HG02642 (cell line): ENCODE measurements around the gene KHDRBS1.
"Not testable (repeated sequence)": the region's sequence is repeated elsewhere in the genome, so short reads cannot be mapped to it uniquely, and the experiment has no call there.

Source experiments
- ATAC-seq: cut with Tn5 transposase; IDR thresholded peaks from one replicate; pipeline ENCODE4 v1.9.1; 2021; ENCODE audit warnings: mild to moderate bottlenecking; ENCODE audit not compliant: unreplicated experiment, poor library complexity

KHDRBS1 gene

DNA sequence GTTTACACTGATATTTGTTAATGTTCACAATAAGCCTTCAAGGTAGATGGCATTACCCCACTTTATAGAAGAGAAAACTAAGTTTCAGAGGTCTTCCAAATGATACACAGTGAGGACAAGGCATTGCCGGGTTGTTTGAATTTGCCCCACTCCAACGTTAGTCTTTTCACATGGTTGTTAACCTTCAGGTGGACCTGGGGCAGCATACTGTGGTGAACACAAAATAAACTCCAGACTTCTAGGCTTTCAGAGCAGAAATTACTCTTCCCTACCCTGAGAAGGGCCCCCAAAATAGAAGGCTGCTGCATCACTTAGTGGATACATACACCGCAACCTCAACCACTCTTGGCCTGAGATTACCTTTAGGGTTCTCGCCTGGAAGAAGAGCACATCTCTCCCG lies 3.4 kb upstream of the KHDRBS1 start:
- no peak for ATAC-seq

DNA sequence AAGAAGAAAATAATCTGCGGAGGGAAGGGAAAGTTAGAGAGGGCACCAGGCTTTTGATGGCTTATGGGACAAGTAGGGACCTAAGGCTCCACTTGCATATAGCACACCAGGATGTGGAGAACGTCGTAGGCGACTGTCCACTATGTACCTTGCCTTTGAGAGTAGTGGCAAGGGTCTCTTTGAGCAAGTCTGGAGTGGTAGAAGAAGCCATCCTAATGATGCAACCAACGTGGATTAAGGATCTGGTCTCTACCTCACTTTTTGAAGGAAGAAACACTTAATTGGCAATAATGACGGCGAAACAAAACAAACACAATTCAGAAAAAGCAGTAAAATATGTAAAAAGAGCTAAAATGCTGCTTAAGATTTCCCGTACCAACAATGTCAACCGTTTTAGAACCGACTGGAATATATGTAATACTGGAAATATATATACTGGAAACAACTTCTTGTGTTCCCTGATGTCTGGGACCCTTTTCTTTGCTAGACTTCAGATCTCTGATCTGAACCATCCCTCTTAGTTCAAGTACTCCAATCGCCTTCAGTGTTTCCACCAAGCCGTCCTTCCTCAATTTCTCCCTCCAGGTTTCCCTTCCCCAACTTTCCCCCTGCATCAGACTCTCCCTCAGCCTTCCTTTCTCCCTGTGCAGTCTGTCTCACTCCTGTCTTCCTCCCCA lies 821 bp upstream of the KHDRBS1 start:
- no peak for ATAC-seq

DNA sequence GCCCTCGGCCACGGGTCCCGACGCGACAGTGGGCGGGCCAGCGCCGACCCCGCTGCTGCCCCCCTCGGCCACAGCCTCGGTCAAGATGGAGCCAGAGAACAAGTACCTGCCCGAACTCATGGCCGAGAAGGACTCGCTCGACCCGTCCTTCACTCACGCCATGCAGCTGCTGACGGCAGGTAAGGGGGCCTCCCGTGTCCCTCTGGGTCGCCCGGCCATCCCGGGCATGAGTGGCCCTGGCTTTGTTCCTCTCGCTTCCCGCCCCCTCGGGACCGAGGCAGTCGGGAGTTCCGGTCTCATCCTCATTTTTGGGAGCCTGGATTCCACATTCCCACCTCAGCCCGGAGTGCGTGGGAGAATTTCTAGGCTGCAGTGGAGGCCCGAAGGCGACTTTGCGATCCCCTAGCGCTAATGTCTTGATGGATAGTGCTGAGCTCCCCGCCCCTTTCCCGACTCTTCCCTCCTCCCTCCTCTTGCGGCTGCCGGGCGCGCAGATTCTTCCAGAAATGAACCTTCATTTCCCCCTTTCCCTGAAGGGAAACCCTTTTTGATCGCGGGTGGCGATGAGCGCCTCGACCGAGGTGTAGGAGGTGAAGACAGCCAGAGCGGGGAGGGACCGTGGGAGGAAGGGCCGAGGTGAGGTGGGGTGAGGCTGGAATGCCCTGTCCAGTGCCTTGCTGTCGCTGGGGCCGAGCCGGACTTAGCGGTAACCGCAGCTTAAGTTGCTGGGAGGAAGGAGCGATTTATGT lies 705 bp downstream of the KHDRBS1 start:
- peak; percentile 33 for ATAC-seq

DNA sequence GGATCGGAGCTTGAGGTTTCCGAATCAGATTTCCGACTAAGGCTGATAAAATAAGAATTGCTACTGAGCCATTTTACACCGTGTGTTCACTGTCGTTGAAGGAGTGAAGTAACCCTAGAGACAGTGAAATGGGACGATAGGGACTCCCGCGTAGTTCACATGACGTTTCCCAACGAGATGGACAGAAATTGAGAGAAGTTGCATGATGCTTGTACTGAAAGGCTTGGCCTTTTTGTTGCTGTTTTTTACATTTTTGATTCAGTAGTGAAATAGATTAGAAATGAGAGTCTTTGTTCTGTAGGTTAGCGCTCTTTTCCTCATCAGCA lies 1.2 kb downstream of the KHDRBS1 start:
- ATAC-seq, result no peak

DNA sequence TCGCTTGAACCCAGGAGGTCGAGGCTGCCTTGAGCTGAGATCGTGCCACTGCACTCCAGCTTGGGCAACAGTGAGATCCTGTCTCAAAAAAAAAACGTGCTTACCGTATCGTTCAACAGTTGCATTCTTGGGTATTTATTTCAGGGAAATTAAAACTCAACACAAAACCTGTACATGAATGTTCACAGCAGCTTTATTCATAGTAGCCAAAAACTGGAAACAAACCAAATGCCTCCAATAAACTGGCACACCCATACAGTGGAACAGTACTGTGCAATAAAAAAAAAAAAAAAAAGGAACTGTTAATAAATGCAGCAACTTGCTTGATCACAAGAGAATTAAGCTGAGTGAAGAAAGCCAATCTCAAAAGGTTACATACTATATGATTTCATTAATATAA lies 6.7 kb downstream of the KHDRBS1 start:
- no peak for ATAC-seq

DNA sequence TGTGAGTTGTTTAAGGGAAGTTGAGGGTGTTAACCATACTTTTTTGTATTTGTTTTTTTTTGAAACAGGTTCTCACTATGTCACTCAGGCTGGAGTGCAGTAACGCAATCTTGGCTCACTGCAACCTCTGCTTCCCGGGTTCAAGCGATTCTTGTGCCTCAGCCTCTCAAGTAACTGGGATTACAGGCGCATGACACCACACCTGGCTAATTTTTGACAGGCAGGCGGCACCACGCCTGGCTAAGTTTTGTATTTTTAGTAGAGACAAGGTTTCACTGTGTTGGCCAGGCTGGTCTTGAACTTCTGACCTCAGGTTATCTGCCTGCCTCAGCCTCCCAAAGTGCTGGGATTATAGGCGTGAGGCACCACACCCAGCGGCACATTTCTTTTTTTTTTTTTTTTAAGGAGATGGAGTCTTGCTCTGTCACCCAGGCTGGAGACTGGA lies 7.9 kb downstream of the KHDRBS1 start:
- ATAC-seq, result not testable (repeated sequence)

DNA sequence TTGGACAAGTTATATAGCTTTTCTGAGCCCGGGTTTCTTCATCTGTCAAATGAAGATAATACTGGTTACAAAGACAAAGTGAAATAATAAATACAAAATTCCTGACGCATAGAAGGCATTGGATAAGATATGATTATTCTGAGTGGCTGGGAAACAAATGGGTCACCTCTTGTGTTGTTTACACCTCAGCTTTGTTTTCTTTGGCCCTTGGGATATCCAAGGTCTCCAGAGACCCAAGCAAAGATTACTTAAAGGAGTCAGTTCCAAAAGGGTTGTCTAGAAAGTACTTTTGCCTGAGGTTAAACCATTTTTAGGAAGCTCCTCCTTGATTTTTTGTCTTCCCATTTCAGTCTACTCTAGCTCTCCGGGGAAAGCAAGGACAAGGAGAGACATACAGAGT lies 9.7 kb downstream of the KHDRBS1 start:
- no peak for ATAC-seq

DNA sequence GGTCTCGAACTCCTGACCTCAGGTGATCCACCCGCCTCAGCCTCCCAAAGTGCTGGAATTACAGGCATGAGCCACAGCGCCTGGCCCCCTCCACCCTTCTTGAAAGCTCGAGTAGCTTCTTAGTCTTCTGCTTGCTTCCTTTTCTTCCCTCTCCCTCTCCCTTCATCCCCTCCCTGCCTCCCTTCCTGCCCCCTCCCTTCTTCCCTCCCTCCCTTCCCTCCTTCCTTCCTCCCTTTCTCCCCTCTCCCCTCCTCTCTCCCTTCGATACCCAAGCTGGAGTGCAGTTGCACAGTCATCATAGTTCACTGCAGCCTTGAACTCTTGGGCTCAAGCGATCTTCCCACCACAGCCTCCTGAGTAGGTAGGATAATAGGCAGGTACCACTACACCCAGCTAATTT lies 11.8 kb downstream of the KHDRBS1 start:
- no peak for ATAC-seq

DNA sequence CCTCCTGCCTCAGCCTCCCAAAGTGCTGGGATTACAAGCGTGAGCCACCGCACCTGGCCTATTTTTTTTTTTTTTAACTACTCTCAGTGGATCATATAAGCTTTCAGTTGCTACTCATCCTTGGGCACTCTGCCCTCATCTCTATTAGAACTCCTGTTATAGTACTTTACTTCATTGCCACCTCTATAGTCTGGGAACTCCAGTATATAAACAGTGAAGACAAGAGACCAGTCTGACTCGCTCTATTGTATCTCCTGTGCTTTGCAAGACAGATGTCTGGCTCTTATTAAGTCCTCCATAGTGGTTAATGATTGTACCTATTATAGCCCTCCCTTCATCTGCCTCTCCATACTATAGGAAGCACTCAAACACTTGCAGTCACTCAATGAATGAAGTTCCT lies 15.1 kb downstream of the KHDRBS1 start:
- ATAC-seq, result no peak

DNA sequence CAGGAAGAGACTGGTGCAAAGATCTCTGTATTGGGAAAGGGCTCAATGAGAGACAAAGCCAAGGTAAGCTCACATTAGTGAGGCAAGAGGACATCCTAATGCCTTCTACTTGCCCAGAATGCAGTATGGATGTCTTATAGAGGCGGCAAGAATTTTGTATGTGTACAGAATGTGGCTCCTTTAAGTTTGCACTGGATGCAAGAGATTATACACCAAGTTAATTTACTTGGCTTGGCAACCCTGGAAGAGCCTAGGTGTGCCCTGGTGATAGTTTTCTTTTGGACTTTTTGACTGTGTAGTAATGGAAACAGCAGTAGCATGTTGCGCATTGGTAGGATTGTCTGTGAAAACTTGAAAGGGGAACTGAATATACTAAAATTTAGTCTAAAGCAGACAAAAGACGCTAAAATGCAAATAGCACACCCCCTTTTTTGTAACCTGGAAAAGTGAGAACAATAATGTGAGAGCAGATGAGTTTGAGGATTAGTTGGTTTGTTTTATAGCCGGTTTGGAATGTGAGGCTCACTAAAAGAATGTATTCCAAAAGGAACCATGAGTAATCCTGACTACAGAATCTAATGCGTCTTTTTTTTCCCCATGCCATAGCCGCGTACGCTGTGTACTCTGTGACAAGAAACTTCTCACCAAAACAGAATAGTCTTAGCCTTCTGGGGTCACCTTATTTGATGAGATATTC lies 18.1 kb downstream of the KHDRBS1 start:
- no peak for ATAC-seq

DNA sequence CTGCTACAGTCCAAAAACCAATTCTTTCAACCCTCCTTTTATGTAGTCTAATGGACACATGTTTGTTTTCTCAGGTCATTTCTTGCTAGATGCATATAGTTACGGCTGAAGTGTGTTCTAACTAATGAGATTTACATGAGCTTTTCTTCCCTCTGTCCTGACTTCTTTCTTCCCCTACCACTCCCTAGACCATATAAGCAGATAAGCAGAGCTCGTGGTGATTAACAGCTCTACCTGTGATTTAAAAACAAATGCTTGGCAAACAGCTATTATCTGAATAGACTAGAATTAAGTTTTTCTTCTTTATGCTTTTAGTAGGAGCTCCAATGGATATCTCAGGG lies 18.6 kb downstream of the KHDRBS1 start:
- no peak for ATAC-seq

DNA sequence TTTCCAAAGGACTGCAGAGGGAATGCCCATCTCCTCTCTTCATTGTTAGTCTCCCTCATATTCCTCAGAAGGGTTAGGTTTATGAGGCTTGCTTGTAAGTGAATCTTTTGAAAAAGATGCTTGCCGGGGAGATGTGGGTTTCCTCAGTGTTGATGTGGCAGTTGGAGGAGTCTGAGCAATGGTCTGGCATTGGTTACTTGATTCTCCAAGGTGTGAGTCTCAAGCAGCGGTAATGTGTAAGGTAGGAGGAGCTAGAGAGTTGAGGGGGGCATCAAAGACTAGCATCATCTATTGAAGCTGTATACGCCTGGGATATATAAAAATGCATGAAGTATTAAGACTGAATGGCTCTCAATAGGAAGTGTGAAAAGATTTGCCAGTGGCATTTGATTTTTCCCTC lies 21.5 kb downstream of the KHDRBS1 start:
- ATAC-seq, result no peak

DNA sequence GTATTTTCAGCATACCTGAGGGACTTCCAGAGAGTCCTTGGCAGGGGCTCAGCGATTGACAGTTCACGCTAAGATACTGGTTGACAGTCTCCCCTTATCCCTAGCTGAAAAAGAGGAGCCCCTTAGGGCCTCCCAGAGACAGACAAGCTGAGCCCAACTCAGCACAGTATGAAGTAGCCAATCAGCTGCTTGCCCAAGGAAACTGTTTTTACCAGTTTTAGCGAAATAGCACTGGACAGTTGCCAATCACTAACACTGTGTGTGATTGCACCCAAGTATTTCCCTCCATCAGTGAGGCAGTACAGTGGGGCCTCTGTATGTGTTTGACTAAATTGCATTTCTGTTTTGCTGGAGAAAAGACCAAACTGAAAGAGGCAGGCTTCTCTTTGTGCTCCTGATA lies 27.0 kb downstream of the KHDRBS1 start:
- no peak for ATAC-seq

DNA sequence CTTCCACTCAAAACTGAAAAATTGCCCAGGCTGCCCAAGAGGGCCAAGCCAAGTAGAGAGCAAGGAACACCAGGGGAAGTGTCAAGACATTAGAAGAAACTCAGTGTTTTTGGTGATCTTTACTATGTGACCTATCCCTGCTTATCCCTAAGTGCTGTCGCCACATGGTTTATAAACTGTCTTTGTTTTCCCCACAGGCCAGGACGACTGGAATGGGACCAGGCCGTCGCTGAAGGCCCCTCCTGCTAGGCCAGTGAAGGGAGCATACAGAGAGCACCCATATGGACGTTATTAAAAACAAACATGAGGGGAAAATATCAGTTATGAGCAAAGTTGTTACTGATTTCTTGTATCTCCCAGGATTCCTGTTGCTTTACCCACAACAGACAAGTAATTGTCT lies 28.7 kb downstream of the KHDRBS1 start:
- no peak for ATAC-seq

DNA sequence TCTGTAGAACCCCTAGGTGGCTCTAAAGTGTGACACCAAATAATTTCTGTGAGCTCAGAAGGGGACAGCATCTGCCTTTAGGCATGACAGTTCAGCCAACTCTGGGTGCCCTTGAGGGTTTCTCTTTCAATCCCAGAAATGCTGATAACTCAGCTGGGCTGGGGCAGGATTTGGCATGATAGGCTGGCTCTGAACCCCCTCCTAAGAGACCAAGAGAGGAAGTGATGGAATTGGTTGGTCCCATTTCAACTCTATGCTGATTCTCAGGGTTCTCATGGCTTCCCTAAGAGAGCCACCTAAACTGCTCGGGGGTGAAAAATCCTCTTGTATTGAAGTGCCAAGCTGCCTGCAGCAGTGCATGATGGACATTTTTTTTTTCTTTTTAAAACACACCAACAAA lies 30.6 kb downstream of the KHDRBS1 start:
- ATAC-seq, result no peak

DNA sequence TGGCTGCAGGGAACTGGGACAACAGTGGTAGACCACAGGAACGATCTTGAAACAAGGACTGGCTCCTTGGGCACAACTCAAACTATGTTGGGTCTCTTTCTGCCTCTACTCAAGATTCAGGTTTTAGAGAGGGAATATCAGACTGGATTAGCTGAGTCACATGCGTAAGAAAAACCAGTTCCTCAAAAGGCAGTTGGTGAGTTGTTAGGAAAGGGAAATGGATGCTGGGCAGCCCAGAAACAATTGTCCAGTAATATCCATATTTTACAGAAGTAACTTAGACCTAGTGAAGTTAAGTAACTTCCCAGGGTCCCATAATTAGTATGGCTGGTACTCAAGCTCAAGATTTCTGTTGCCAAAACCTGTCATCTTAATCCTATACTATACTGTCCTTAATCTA lies 32.1 kb downstream of the KHDRBS1 start:
- no peak for ATAC-seq

DNA sequence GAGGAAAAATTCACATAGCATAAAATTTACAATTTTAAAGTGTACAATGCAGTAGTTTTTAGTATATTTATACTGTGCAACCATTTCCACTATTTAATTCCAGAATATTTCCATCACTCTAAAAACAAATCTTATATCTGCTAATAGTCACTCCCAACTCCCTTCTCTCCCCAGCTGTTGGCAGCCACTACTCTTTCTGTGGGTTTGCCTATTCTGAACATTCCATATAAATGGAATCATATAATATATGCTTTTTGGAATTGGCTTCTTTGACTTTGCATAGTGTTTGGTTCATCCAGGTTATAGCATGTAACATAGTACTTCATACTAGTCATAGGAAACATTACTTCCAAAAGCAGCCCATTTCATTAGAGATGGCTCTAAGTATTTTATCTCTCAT lies 34.0 kb downstream of the KHDRBS1 start:
- ATAC-seq, result no peak

DNA sequence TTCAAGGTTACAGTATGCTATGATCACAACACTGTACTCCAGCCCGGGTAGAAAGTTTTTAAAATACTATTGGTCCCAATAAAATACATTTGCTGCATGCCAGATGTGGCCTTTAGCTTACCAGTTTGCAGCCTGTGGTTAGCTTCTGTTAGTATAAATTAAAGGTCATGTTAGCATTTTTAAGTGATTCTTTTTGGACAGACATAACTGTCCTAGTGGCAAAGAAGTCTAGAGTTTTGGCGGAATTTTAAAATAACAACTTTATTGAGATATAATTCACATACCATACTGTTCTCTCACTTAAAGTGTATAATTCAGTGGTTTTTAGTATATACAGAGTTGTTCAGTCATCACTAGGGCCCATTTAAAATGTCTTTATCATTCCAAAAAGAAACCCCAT lies 34.8 kb downstream of the KHDRBS1 start:
- no peak for ATAC-seq

DNA sequence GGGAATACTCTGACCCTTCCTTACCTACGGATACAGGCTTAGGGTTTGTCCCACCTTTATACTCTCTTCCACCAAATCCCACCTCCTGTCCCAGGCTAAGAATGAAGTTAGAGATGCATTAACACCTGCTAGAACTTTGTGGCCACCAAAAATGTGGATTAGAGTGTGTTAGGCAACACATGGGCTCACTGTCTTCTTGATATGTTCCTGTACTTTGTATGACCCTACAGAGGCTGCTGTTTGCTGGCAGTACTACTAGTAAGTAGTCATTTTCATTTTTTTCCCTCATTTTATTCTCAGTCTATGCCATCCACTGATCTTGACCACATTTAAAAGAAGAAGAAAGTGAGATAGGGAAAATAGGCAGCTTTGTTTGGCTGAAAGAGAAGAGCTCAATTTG lies 38.0 kb downstream of the KHDRBS1 start:
- ATAC-seq, result no peak

DNA sequence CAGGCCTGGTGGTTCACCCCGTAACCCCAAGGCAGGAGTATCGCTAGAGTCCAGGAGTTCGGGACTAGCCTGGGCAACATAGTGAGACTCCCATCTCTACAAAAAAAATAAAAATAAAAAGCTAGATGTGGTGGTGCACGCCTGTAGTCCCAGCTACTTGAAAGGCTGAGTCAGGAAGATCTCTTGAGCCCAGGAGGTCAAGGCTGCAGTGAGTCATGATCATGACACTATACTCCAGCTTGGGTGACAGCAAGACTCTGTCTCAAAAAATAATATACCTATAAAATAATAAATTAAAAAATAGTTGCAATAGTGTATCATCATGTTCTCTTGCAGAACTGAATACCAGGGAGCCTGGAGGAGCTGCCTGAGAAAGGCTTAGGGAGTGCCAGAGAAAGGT lies 39.2 kb downstream of the KHDRBS1 start:
- ATAC-seq, result no peak

DNA sequence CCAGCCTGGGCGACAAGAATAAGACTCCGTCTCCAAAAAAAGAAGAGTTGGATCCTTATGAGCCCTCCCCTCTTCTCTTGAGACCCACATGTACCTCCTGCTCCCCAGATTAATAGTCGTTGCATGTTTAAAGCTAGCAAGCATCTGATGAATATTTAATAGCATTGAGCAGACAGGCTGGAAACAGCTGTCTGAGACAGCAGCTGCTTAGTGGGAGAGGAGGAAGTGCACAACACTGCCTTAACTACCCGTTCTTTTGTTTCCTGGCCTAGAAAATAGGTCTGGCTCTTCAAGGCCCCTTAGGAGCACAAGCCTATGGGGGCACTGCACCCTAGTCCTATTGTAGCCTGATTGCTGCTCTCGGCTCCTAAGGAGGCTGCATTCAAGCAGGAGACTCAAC lies 41.7 kb downstream of the KHDRBS1 start:
- ATAC-seq, result no peak

DNA sequence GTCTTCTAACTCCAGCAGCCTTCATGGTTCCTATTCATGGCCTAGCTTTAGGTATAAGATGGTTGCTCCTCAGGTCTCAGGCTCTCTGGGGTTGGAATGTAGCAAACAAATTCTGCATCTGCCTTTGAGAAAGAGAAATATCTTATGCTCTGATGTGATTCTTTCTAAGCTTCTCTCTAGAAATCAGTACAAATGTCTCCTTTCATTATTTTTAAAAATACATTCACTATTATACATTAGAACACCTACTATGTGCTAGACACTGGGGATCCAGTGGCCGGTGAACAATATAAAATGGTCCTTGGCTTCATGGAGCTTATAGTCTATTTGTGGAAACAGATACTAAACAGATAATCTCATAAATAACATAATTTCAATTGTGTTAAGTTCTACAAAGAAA lies 42.9 kb downstream of the KHDRBS1 start:
- no peak for ATAC-seq
